HG02943 (cell line): ENCODE results near the gene CX3CL1.
"Not testable (repeated sequence)": the region's sequence is repeated elsewhere in the genome, so short reads cannot be mapped to it uniquely, and the experiment has no call there.

ENCODE experiments used
- ATAC-seq: cut with Tn5 transposase; IDR thresholded peaks from one replicate; pipeline ENCODE4 v1.9.1; 2021; ENCODE audit warnings: mild to moderate bottlenecking, low read depth, moderate library complexity; ENCODE audit not compliant: unreplicated experiment

CX3CL1 gene

DNA sequence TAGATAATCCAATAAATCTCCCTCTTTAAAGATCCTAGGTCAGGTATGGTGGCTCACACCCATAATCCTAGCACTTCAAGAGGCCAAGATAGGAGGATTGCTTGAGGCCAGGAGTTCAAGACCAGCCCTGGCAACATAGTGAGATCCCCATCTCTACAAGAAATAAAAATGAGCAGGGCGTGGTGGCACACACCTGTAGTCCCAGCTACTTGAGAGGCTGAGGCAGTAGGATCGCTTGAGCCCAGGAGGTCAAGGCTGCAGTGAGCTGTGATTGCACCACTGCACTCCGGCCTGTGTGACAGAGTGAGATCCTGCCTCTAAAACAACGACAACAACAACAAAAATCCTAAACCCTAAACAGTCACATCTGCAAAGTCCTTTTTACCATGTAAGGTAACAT, 15.7 kb upstream of the CX3CL1 start:
- ATAC-seq = no peak

- ATAC-seq = no peak
Observed at GRCh38 chr16:57357330-57358085, 14.8 kb upstream of the CX3CL1 start.

- no peak for ATAC-seq
Observed at GRCh38 chr16:57358086-57358420, 14.2 kb upstream of the CX3CL1 start.

- ATAC-seq = no peak
Observed at GRCh38 chr16:57358527-57359095, 13.7 kb upstream of the CX3CL1 start, which contains the start of gene CCL22. Gene CCL22, plus strand, starts transcription at chr16:57358783. Its CDS starts 34 bp downstream, at chr16:57358817.

DNA sequence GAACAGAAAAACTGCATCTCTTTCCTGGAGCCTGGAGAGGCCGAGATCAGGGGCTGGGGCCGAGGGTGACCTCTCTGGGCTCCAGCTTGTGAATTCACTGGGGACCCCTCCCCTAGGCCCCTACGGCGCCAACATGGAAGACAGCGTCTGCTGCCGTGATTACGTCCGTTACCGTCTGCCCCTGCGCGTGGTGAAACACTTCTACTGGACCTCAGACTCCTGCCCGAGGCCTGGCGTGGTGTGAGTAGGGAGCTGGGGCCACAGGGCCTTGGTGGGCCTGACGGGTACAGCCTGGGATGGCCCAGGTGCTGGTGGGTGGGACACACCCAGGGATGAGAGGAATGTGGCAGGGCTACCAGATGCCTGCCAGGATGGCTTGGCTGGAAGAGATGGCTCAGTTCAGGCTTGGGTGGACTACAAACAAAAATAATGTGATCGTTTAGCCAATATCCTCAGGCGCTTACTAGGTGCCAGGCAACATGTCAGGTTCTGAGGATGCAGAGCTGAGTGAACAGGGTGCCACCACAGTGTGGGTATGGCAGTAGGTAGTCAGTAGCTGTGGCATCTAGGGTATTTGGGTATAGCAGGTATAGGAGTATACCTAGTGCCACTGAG, 11.9 kb upstream of the CX3CL1 start:
- ATAC-seq = no peak

- ATAC-seq = no peak
Observed at GRCh38 chr16:57361404-57361803, 10.9 kb upstream of the CX3CL1 start.

DNA sequence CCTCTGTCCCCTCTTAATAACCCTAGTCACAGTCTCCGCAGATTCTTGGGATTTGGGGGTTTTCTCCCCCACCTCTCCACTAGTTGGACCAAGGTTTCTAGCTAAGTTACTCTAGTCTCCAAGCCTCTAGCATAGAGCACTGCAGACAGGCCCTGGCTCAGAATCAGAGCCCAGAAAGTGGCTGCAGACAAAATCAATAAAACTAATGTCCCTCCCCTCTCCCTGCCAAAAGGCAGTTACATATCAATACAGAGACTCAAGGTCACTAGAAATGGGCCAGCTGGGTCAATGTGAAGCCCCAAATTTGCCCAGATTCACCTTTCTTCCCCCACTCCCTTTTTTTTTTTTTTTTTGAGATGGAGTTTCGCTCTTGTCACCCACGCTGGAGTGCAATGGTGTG, 8.1 kb upstream of the CX3CL1 start:
- ATAC-seq = no peak

DNA sequence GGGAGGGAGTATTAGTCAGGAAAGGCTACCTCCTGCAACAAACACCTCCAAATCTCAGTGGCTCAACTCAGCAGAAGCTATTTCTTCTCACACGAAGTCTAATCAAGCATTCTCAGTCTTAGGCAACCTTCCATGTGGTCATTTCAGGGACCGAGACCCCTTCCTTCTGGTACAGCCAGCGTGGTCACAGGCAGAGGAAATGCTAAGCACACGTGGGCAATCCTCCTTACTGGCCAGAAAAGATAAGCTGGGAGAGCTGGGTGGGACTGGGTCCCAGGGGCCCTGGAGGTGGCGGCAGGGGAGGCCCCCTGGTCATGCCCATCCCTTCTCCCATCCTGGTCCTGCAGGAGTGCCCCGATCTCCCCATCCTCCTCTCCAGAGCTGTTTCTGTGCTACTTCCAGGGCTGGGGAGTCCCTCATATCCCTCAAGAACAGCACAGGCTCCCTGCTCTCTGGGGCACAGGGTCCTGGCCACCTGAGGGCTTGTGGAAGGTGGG, 5.7 kb upstream of the CX3CL1 start:
- no peak for ATAC-seq

DNA sequence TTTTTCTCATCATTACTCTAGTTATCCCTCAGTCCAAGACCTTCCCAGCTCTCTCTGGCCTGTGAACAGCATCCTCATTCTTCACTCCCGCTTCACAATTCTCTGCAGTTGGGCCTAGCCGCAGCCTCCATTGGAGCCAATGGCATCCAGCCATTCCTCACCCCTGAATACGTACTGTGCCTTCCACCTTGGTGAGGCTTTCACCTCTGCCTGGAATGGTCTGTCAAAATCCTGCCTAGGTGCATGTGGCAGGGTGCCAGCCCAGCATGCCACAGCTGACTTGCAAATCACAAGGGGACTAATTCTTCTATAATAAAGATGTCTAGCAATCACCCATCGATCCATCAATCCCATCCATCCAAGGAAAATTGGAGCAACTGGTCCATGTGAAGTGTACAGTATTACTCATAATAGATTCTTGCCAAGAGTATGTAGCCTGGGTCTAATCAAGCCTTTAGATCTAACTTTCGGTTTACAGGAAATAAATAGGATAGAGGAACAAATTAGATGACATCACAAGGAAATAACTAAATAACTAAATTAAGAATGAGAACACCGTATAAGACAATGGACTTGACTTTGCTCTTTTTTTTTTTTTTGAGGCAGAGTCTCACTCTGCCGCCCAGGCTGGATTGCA, 5.1 kb upstream of the CX3CL1 start:
- no peak for ATAC-seq

DNA sequence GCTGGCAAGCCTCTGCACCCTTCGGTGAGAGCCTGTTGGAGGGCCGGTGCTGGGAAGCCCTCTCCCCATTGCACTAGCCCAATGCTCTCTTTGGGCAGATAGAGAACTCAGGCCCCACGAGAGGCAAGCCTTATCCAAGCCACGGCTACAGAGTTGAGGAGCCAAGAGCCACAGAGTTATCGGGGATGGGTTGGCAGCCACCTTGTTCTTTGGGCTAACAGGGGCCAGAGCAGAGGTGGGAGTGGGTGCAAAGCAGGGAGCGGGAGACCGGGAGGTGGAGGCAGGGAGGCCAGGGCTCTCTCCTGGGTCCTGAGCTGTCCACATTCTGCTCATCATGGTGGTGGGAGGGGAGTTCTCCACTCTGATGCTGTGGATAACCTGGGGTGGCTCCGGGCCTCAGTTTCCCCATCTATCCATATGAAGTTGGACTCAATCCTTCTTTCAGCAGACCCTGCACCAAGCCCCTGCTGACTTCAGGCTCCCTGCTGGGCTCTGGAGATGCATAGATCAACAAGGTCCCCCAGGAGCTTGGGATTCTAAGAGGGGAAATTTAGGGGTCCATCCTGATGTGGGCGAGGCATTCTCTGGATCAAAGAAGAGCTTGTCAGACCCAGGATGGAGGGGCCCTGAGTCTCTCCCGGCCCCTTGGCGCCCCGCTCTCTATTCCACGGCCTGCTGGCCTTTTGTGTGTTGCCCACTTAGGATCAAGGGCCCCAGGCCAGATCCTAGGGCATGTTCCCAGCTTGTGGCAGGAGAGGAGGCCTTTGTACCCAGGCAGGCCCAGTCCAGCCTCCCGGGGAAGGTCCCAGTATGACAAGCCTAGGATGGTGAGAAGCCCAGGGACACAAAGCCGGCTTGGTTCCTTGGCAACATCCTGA, 557 bp upstream of the CX3CL1 start:
- ATAC-seq = no peak

GRCh38 chr16:57373117-57373947, 1.0 kb downstream of the CX3CL1 start:
- ATAC-seq = no peak

DNA sequence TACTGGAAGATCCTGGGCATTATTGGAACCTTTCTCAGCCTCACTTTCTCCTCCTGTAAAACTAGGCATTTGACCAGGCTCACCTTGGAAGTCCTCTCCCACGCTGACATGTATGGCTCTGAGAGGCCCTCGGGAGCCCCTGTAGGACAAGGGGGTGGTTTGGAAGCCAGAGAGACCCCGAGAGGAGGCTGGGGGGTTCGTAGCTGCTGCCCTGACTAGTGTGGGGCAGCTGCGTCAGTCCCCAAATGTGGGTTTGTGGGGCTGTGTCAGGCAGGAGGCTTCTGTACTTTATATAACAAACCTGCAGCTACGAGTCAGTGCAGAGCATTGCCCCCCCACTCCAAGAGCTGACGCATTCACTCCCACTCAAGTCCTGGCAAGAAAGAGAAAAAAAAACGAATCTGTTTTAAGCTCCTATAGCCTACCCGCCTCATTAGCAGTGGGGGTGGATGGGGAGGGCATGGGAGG, 1.8 kb downstream of the CX3CL1 start:
- no peak for ATAC-seq

DNA sequence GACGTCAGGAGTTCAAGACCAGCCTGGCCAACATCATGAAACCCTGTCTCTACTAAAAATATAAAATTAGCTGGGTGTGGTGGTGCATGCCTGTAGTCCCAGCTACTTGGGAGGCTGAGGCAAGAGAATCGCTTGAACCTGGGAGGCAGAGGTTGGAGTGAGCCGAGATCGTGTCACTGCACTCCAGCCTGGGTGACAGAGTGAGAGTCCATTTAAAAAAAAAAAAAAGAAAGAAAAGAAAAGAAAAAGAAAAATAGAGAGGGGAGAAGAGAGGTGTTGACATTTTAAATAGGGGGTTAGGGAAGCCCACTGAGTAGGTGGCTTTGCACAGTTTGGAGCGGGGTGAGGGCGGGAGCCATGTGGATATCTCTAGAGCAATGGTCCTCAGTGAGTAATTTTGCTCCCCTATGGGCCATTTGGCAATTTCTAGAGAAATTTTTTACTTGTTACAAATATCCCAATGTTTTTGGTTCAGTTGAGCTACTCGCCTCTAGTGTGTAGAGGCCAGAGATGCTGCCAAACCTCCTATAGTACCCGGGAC, 2.7 kb downstream of the CX3CL1 start:
- ATAC-seq = not testable (repeated sequence)

- ATAC-seq = no peak
Observed at GRCh38 chr16:57376313-57376818, 4.1 kb downstream of the CX3CL1 start.

DNA sequence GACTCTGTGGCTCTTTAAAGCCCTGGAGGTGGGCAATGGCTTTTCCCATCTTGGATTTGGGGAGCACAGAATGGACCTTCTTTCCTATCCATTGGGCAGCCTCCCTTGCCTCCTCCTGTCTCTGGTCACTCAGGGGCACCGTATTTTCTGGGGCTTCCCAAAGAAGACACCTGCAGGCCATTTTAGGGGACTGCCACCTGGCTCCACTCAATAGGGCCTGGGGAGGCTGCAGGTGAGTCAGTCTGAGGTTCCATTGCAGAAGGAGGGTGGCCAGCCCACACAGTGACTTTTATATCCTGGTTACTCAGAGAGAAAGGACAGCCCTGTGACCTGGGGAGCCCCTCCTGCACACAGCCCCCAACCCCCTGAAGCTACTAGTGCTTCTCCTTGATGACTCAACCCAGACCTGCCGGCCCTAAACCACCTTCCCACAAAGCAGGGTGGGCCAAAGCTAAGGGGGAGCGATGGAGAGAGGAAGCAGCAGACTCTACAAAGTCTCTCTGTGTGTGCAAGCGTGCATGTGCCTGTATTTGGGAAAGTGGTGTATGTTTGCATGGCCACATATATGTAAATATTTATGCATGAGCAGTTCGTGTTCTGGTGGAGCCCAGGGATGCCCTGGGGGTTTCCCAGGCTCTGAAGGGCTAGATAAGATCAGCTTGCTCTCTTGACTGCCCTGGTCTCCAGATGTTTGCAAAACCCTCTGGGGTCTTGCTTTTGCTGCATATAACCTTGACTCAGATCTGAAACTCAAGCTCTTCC, 5.0 kb downstream of the CX3CL1 start:
- ATAC-seq = peak; percentile 65

- no peak for ATAC-seq
Observed at GRCh38 chr16:57379579-57379978, 7.3 kb downstream of the CX3CL1 start.

DNA sequence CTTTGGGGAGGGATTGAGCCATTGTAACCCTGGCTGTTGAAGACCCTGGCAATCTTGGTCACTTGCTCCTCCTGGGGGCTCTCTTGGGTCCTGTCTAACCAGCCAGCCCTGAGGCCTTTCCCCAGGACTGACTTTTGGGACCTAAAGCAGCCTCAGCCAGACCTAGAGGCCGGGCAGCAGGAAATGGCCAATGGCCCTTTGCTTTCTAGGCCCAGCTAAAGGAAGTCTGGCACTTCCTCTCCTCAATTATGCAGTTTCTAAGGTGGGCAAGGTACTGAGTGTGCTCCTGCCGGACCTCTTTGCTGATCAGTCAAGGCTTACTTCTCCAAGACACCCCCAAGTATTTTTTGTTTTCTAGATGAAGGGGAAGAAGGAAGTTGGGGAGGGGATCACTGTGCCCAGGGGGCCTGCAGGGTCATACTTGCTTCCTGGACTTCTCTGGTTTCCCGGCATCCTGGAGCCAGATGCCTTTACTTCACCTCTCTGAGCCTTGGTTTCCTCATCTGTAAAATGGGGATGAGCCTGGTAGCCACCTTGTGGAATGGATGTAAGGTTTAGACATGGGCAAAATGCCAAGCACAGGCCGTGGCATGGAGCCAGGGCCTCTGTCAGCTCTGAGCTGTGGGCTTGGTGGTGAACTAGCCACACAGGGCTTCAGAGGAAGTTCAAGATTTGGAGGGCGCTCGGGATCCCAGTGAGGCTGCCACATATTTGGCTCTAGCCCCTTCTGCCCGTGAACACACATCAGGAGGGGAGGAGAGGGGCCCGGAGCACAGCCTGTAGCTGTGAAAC, 8.6 kb downstream of the CX3CL1 start:
- ATAC-seq = no peak
